GM21381 (cell line): ENCODE data around the gene GSTA1.
"Not testable (repeated sequence)": the region's sequence is repeated elsewhere in the genome, so short reads cannot be mapped to it uniquely, and the experiment has no call there.

Experiments used
- ATAC-seq: cut with Tn5 transposase; IDR thresholded peaks from one replicate; pipeline ENCODE4 v1.9.1; 2021; ENCODE audit warnings: mild to moderate bottlenecking, moderate library complexity; ENCODE audit not compliant: unreplicated experiment

Gene GSTA1

GRCh38 chr6:52803668-52804255 is at the start of gene GSTA1:
Gene GSTA1, minus strand, starts transcription at chr6:52803816. Its CDS starts 4,549 bp downstream, at chr6:52799267.
- not testable (repeated sequence) for ATAC-seq

GRCh38 chr6:52849137-52849536 is 45.5 kb upstream of the GSTA1 start:
- no peak for ATAC-seq

- ATAC-seq, result no peak
Measured at GRCh38 chr6:52846002-52846401, 42.4 kb upstream of the GSTA1 start.

GRCh38 chr6:52843605-52844004 is 40.0 kb upstream of the GSTA1 start:
- no peak for ATAC-seq

GRCh38 chr6:52840763-52841585 is 37.4 kb upstream of the GSTA1 start, which contains the start of gene GSTA5:
Gene GSTA5, minus strand, starts transcription at chr6:52840813.
- ATAC-seq, result no peak

- ATAC-seq, result peak; percentile 71
Measured at GRCh38 chr6:52839124-52840055, 35.8 kb upstream of the GSTA1 start.

- no peak for ATAC-seq
Measured at GRCh38 chr6:52834481-52834880, 30.9 kb upstream of the GSTA1 start.

- not testable (repeated sequence) for ATAC-seq
Measured at GRCh38 chr6:52830869-52831268, 27.3 kb upstream of the GSTA1 start.

GRCh38 chr6:52829046-52829817 is 25.6 kb upstream of the GSTA1 start:
- no peak for ATAC-seq

GRCh38 chr6:52828621-52829020 is 25.0 kb upstream of the GSTA1 start:
- not testable (repeated sequence) for ATAC-seq

- ATAC-seq, result not testable (repeated sequence)
Measured at GRCh38 chr6:52827073-52827783, 23.6 kb upstream of the GSTA1 start.

GRCh38 chr6:52826513-52826912 is 22.9 kb upstream of the GSTA1 start:
- ATAC-seq, result no peak

- not testable (repeated sequence) for ATAC-seq
Measured at GRCh38 chr6:52825900-52826459, 22.4 kb upstream of the GSTA1 start.

- not testable (repeated sequence) for ATAC-seq
Measured at GRCh38 chr6:52825270-52825793, 21.7 kb upstream of the GSTA1 start.

GRCh38 chr6:52821842-52822241 is 18.2 kb upstream of the GSTA1 start:
- ATAC-seq, result no peak

GRCh38 chr6:52820198-52820597 is 16.6 kb upstream of the GSTA1 start:
- no peak for ATAC-seq

GRCh38 chr6:52815167-52816092 is 11.8 kb upstream of the GSTA1 start:
- peak; percentile 86 for ATAC-seq

GRCh38 chr6:52814545-52814944 is 10.9 kb upstream of the GSTA1 start:
- ATAC-seq, result not testable (repeated sequence)
